GM21576 (cell line): ENCODE results near the gene LAG3.

Experiments used
- ATAC-seq: cut with Tn5 transposase; IDR thresholded peaks from one replicate; pipeline ENCODE4 v1.9.1; 2021; ENCODE audit warnings: mild to moderate bottlenecking, moderate library complexity; ENCODE audit not compliant: unreplicated experiment

LAG3 gene

DNA sequence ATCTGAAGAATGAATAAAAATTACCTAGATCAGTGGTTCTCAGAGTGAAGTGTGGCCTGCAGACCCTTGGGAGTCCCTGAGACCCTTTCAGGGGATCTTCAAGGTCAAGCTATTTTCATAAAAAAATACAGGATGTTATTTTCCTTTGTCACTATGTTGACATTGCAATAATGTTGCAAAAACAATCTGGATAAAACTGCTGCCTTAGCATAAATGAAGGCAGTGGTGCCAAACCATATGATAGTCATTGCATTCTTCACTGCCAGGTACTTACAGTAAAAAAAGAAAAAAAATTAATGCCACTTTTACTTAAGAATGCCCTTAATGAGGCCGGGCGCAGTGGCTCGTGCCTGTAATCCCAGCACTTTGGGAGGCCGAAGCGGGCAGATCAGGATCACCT lies 15.0 kb downstream of the LAG3 start:
- no peak for ATAC-seq

DNA sequence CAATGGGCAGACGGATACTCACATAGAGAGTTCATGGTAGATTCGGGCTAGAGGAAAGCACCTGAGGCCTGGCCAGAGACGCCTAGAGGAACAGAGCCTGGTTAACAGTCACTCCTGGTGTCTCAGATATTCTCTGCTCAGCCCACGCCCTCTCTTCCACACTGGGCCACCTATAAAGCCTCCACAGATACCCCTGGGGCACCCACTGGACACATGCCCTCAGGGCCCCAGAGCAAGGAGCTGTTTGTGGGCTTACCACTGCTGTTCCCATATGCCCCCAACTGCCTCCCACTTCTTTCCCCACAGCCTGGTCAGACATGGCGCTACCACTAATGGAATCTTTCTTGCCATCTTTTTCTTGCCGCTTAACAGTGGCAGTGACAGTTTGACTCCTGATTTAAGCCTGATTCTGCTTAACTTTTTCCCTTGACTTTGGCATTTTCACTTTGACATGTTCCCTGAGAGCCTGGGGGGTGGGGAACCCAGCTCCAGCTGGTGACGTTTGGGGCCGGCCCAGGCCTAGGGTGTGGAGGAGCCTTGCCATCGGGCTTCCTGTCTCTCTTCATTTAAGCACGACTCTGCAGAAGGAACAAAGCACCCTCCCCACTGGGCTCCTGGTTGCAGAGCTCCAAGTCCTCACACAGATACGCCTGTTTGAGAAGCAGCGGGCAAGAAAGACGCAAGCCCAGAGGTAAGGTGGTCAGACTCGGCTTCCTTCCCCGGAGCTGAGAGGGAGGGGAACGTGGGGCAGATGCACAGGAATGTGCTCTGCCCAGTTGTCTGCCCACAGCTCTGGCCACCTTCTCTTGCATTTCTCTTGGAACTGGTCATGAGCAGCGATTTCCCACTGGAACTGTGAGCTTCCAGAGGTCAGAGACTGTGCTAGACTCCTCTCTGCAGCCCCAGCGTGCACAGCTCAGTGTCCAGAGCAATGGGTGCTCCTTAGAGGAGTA lies 16.9 kb downstream of the LAG3 start, which contains the start of gene CD4:
CD4 (plus strand) TSS at position 557 of the 953 bp plus-strand sequence. CDS start 10,611 bp downstream, outside the sequence.
- no peak for ATAC-seq

DNA sequence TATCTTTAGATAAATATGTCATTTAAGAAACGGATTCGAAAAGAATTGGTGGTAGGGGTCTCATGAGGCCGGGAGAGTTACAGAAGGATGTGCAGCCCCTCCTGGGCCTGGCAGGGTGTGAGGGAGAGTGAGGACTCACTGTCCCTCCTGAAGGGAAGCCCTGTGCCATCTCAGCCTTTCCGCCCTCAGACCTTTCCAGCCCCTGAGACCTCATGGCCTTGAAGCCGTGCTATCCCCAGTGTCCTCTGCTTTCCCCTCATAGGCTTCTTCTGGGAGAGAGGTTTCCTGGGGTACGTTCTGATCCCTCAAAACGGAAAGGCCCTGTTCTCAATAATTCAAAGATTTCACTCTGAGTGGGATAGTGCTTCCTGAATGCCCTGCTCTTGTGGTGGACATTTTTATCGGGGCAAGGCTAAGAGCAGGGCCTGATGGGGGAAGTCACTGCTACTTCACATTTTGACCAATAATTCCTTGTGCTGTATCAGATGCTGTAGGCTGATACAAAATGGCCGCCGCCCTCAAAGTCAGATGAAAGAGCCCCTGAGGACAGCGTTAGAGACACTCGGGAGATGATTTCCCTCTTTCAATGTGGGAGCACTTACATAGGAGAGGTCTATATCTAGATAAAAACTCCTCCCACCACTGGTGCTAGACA lies 18.3 kb downstream of the LAG3 start:
- ATAC-seq, result no peak

DNA sequence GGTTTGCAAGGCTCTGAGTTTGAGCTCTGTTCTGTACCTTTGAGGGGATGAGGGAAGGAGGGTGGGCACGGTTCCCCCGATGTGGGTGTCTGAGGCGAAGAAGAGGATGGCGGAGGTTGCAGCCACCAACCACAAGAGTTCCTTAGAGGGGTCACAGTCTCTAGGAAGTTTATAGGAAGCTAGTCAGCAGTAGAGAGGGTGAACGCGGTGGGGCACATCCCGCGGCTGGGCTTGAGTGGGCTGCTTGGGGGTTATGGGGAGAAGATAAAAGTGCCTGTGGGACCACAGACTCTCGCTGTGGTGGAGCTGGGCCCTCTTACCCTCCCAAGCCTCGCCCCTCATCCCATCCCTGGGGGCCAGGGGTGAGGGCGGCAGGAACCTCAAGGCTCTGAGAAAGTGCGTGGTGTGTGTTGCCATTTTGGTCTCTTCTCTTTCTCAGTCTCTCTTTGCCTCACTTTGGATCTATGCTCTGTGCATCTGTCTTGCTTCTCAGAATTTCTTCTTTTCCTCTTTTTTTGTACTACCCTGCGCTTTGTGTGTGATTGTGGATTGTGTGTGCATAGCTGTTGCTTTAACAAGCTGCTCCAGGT lies 19.7 kb downstream of the LAG3 start:
- ATAC-seq, result no peak

DNA sequence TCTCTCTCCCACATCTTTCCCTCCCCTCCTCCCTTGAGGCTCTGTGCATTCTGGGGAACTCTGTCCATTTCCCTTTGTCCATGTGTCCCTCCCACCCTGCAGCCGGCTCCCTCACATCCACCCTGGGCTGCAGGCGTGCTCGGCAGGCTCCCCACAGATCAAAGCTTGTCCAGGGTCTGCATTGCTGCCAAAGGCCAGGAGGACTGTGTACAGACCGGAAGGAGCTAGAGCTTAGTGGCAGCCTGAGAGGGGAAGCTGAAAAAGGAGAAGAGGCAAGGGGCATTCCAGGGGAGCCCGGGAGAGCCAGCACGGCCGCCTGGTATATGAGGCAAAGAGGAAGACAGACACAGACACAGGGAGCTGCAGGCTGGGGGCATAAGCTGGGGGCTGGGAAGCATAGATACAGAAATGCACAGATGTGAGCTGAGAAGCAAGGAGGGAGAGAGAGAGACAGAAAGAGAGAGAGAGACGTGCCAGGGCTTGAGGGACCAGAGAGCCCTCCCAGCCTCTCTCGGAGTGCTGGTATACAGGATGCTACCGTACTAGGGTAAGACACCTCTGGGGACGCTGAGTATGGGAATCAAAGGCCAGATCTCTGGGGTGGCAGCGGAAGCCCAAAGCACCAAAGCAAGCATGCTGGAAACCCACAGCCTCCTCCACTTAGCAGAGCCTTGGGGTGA lies 20.3 kb downstream of the LAG3 start:
- ATAC-seq, result no peak

DNA sequence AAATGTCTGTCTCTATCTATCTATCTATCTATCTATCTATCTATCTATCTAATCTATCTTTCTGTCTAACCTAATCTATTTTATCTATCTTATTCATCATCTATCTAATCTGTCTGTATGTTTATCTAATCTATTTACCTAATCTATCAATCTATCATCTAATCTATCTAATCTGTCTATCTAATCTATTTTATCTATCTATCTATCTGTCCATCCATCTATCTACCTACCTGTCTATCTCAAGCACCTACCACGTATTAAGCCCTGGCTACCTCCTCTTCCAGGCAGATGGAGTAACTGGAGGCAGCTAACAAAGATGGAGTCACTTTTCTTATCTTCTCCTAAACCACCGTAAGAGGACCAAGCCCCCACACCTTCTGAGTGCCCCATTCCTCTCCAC lies 22.8 kb downstream of the LAG3 start:
- no peak for ATAC-seq

DNA sequence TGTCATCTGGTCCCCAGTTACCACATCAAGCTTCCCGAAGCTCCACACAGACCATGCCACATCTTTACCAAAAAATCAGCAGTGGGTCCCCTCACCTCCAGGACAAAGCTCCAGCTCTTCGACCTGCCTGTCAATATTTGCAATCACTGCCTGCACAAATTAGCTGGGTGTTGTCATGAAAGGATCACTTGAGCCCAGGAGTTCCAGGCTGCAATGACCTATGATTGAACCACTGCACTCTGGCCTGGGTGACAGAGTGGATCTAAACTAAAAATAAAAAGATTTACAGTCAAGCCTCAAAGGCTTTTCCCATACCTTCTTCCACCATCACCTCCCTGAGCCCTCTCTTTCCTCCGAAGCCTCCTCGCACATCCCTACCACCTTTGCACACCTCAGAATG lies 24.3 kb downstream of the LAG3 start:
- ATAC-seq, result no peak

DNA sequence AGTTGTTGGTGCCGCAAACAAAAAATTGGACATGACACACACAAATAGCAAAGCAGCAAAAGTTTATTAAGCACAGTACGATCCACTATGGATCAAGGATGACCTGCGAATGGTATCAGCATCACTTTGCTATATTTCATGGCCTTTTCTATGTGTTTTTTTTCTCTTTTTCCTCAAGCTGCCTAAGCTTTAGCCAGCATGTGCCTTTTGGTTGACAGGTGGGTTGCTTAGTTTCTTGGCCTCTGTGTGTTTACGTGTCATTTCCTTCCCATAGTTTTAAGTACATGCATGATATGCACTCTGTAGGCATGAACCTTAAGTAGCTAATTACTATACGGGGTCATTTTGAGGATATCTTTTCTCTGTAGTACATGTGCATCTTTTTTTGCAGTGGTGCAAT lies 26.8 kb downstream of the LAG3 start:
- ATAC-seq, result no peak

DNA sequence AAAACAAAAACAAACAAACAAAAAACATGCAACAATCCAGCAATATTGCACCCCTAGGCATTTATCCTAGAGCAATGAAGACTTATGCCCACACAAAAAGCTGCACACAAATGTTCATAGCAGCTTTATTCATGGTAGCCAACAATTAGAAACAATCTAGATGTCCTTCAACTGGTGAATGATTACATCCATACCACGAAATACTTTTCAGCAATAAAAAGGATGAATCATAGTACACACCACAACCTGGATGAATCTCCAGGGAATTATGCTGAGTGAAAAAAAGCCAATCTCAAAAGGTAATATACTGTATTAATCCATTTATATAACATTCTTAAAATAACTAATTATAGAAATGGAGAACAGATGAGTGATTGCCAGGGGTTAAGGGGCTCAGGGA lies 34.9 kb downstream of the LAG3 start:
- ATAC-seq, result no peak

DNA sequence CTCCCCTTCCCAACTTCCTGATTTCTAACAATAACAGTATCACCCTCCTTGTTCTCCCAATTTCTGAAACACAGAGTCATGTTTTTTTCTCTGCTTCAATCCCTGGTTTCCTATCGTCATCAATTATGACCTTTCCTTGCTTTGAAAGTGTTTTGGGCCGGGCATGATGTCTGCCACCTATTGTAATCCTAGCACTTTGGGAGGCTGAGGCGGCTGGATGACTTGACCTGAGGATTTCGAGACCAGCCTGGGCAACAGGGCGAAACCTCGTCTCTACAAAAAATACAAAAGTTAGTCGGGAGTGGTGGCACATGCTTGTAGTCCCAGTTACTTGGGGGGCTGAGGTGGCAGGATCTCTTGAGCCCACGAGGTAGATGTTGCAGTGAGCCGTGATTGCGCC lies 36.7 kb downstream of the LAG3 start:
- no peak for ATAC-seq

DNA sequence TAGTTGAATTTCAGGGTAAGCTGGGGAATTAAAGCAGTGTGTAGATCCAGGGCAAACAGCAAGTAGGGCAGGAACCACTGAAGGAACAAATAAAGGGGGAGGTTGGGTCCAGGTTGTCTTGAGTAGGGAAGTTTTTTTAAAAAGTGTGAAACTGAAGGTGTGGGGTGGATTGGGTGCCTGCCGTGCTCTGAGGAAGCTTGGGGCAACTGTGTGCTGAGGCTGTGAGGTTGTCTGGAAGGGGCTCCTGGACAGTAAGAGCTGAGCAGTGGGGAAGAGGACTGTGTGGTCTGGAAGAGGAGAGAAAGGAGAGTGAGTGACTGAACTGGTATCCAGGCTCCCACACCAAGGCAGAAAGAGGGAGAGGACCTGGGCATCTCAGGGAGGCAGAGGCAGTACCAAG lies 38.4 kb downstream of the LAG3 start:
- ATAC-seq, result no peak

DNA sequence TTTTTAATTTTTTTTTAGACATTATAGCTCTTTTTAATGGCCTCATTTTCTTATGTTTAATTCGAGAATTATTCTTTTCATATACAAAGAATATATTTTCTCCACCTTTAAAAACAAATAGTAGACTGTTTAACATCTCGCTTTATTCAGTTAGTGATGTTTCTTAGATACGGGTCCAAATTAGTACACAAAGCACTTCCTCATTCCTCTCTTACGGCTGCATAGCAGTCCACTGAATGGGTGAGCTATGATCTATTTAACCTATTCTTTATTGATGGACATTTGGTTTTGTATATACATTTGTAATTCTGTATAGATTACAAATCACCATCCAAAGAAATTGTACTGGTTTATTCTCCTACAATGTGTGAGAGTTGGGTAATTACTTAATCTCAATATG lies 41.0 kb downstream of the LAG3 start:
- no peak for ATAC-seq

DNA sequence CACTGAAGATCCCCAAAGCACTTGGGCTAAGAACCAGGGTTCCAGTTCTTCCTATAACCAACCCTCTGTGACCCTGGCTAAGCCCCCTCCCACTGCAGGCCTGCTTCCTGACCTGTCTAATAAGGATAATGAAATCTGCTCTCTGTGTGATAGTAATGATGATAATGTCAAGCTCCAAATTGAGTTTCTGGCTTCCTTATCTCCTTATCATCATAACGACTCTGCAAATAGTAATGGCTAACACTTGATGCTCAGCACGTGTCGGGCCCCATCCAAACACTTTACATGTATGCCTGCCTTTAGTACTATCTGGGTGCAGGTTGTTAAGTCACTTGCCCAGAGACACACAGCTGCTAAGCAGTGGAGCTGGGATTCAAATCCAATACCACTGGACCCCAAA lies 44.3 kb downstream of the LAG3 start:
- ATAC-seq, result no peak

DNA sequence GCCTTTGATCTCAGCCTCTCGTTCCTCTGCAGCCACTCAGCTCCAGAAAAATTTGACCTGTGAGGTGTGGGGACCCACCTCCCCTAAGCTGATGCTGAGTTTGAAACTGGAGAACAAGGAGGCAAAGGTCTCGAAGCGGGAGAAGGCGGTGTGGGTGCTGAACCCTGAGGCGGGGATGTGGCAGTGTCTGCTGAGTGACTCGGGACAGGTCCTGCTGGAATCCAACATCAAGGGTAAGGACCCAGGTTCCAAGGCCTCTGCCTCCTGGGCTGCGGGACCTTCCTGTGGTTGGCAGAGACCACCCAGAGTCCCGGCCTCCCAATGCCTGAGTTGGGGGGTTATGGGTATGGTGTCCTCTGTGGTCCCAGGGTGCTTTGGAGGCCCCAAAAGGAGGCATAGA lies 44.8 kb downstream of the LAG3 start:
- ATAC-seq, result no peak

DNA sequence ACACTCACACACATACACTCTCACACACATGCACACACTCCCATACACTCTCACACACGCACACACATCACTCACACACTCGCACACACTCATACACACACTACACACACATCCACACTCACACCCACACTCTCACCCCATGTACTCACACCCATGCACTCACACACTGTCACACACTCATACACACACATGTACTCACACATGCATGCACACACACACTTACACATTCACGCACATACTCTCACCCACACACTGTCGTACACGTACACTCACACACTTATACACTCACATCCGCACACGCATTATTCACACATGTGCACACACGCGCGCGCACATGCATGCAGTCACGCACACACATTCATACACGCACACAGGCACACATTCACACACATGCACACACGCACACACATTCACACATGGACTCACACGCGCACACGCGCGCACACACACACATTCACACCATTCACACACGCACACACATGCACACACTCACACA lies 45.4 kb downstream of the LAG3 start:
- no peak for ATAC-seq

DNA sequence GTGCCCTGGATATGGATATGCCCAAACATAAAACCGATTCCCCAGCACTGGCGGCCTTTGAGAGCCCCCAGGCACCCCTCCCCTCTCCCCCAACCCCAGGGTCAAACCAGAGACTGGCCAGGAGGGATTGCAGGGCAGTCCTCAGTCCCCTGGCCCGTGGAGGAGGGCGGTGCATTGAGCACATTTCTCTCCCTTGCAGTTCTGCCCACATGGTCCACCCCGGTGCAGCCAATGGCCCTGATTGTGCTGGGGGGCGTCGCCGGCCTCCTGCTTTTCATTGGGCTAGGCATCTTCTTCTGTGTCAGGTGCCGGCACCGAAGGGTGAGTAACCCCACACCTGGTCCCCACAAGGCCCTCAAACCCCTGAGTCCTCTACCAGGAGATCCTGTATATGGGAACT lies 45.9 kb downstream of the LAG3 start:
- no peak for ATAC-seq

DNA sequence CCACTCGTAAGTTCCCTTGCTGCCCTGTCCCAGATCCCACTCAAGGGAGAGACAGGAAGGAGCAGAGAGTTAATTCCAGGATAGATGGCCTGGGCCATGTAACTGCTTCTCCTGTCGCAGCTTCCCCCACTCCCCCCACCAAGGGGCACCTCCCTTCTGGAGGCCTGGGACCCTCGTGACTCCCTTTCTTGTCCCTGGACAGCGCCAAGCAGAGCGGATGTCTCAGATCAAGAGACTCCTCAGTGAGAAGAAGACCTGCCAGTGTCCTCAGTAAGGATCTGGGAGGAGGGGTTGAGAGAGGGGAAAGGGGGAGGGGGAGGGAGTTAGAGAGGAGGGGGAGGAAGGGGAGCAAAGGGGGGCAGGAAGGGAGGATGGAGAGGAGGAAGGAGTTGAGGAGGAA lies 46.3 kb downstream of the LAG3 start:
- no peak for ATAC-seq

DNA sequence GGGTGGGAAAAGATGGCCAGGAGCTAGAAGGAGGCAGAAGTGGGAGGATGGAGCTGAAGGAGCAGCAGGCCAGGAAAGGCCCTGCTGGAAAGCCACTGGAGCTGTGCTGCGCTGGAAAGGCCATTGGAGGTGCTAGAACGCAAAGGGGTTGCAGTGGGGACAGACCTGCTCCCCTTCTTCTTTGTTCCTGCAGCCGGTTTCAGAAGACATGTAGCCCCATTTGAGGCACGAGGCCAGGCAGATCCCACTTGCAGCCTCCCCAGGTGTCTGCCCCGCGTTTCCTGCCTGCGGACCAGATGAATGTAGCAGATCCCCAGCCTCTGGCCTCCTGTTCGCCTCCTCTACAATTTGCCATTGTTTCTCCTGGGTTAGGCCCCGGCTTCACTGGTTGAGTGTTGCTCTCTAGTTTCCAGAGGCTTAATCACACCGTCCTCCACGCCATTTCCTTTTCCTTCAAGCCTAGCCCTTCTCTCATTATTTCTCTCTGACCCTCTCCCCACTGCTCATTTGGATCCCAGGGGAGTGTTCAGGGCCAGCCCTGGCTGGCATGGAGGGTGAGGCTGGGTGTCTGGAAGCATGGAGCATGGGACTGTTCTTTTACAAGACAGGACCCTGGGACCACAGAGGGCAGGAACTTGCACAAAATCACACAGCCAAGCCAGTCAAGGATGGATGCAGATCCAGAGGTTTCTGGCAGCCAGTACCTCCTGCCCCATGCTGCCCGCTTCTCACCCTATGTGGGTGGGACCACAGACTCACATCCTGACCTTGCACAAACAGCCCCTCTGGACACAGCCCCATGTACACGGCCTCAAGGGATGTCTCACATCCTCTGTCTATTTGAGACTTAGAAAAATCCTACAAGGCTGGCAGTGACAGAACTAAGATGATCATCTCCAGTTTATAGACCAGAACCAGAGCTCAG lies 47.0 kb downstream of the LAG3 start:
- ATAC-seq, result no peak

DNA sequence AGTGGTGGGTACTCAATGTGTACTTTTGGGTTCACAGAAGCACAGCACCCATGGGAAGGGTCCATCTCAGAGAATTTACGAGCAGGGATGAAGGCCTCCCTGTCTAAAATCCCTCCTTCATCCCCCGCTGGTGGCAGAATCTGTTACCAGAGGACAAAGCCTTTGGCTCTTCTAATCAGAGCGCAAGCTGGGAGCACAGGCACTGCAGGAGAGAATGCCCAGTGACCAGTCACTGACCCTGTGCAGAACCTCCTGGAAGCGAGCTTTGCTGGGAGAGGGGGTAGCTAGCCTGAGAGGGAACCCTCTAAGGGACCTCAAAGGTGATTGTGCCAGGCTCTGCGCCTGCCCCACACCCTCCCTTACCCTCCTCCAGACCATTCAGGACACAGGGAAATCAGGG lies 47.8 kb downstream of the LAG3 start:
- no peak for ATAC-seq
